NCI-H2227 treated with DMSO at 0.1 percent for 48 hours (cell line): ENCODE data around the gene ARPC1B.
"Not testable (repeated sequence)": the region's sequence is repeated elsewhere in the genome, so short reads cannot be mapped to it uniquely, and the experiment has no call there.

Experiments used
- DNase-seq: peaks from one replicate; lab custom pipeline; 2025; lab: John Stamatoyannopoulos, UW

Gene ARPC1B

GRCh38 chr7:99409806-99410205, 35.3 kb downstream of the ARPC1B start:
- no peak for DNase-seq

- DNase-seq = no peak
These were observed 36.1 kb downstream of the ARPC1B start for GRCh38 chr7:99410635-99411034.

DNA sequence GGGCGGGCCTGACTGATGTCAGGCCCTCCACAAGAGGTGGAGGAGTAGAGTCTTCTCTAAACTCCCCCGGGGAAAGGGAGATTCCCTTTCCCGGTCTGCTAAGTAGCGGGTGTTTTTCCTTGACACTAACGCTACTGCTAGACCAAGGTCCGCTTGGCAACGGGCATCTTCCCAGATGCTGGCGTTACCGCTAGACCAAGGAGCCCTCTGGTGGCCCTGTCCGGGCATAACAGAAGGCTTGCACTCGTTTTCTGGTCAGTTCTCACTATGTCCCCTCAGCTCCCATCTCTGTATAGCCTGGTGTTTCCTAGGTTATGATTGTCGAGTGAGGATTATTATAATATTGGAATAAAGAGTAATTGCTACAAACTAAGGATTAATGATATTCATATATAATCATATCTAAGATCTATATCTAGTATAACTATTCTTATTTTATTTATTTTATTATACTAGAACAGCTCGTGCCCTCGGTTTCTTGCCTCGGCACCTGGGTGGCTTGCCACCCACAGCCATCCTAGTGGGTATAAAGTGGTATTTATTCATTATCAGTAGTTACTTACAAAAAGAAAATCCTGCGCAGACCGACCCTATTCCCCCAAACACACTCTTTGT, 41.1 kb downstream of the ARPC1B start:
- peak; percentile 62 for DNase-seq

GRCh38 chr7:99418260-99418659, 43.7 kb downstream of the ARPC1B start:
- DNase-seq = no peak

GRCh38 chr7:99419323-99420021, 44.9 kb downstream of the ARPC1B start:
- DNase-seq = no peak

GRCh38 chr7:99420213-99420612, 45.7 kb downstream of the ARPC1B start:
- no peak for DNase-seq

GRCh38 chr7:99420986-99421385, 46.5 kb downstream of the ARPC1B start:
- no peak for DNase-seq

GRCh38 chr7:99422186-99422585, 47.7 kb downstream of the ARPC1B start:
- peak; percentile 11 for DNase-seq

DNA sequence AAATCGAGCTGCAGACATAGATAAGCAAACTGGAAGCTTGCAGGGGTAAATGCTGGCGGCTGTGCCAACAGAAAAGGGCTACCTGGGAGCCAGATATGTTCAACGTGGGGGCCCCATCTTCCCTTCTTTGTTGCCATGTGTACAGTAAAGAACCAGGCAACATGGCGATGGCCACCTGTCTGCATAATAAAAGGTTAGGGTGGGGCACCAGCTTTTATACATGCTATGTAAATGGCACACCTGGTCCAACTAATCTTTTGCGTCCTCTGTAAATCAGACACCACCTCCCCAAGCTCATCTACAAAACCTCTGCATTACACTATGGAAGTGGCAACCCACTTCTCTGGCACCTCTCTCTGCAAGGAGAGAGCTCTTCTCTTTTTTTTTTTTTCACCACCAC, 48.1 kb downstream of the ARPC1B start:
- DNase-seq = no peak

- DNase-seq = no peak
These were observed 50.6 kb downstream of the ARPC1B start for GRCh38 chr7:99424932-99425730.

DNA sequence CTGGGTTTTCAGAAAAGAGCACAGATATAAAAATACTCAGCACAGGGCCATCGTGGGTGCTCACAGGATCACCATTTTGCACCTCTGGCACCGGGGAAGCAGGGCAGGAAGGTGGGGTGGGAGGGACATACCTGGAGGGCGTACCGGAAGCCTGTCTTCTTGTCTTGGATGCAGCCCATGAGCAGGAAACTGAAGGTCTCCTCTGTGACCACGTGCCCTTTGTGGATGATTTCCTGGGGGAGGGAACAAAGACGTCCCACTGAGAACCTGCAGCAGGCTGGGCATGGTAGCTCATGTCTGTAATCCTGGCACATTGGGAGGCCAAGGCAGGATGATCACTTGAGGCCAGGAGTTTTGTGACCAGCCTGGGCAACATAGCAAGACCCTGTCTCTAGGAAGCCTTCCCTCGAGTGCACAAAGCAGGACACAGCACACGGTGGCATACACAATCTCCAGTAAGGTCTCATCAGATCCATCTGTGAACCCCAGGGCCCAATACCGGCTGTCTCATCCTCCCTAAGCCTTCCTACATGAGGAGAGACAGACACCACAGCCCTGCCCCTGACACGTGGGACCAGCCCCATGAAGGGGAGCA, 54.5 kb downstream of the ARPC1B start:
- no peak for DNase-seq

GRCh38 chr7:99429756-99430155, 55.2 kb downstream of the ARPC1B start:
- no peak for DNase-seq

DNA sequence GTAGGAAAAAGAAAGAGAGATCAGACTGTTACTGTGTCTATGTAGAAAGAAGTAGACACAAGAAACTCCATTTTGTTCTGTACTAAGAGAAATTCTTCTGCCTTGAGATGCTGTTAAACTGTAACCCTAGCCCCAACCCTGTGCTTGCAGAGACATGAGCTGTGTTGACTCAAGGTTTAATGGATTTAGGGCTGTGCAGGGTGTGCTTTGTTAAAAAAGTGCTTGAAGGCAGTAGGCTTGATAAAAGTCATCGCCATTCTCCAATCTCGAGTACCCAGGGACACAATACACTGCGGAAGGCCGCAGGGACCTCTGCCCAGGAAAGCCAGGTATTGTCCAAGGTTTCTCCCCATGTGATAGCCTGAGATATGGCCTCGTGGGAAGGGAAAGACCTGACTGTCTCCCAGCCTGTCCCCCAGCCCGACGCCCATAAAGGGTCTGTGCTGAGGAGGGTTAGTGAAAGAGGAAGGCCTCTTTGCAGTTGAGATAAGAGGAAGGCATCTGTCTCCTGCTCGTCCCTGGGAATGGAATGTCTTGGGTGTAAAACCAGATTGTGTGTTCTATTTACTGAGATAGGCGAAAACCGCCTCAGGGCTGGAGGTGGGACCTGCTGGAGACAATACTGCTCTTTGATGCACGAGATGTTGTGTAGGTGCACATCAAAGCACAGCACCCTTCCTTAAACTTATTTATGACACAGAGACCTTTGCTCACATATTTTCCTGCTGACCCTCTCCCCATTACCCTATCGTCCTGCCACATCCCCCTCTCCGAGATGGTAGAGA, 57.4 kb downstream of the ARPC1B start:
- DNase-seq = not testable (repeated sequence)

DNA sequence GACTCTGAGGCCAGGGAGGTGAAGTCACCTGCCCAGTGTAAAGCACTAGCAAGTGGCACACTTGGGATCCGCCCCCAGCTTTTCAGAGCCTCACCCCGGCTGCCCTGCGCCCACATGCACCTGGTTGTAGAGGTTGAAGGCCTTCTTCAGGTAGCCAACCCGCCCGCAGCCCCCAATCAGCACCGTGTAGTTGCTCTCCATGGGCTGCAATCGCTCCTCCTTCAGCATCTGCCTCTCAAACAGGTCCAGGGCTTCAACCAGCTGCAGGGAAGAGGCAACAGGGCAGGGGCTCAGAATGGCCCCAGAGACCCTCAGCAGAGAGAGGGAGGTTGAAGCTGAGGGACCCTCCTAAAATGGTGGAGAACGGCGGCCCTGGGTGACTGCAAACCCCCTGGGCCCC, 58.6 kb downstream of the ARPC1B start:
- no peak for DNase-seq

DNA sequence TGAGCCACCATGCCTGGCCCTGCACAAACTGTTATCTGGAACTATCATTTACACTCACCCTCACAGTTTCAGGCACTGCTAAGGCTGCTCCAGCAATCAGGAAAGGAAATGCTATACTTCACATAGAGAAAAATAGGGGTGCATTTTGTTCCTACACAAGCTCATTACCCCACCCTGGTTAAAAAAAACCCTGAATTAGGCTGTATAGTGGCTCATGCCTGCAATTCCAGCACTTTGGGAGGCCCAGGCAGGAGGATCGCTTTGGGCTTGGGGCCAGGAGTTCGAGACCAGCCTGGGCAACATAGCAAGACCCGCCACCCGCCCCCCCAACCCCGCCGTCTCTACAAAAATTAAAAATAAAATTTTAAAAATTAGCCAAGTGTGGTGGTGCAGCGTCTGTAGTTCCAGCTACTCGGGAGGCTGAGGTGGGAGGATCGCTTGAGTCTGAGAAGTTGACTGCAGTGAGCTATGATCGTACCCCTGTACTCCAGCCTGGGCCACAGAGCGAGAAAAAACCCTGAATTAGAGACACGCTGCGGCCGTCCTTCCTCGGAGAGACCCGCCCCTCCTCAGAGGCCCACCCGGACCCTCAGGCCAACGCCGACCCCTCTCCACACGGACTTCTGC, 63.5 kb downstream of the ARPC1B start:
- no peak for DNase-seq

DNA sequence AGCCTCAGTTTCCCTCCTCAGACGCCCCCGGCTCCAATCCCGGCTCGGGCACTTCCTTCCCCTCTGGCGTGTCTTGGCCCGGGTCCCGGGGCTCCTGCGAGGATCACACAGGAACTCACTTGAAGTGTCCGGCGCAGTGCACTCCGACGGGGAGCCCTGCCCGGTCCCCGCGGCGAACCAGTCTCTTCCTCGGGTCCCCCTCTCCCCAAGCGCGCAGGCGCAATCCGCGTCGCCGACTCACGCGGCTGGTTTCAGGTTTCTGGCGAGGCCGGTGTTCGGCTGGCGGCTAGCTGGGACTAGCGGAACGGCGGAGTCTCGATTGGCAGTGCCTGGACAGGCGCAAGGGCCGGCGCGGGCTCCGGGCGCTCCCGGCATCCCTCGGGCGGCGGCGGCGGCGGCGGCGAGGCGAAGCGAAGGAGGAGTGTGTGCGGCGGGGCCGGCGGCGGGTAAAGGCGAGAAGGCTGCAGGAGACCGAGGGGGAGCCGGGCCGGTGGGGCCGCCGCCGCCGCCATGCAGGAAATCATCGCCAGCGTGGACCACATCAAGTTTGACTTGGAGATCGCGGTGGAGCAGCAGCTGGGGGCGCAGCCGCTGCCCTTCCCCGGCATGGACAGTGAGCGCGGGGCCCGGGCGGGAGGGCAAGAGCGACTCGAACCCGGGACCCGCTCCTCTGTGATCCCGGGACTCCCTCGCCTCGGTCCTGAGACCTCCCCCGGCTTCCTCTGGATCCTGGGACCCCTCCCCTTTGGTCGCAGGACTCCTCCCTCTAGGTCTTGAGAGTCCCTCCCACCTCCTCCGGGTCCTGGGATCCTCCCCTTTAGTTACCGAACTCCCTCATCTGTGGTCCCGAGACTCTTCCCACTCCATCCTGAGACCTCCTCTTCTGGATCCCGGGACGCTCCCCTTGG, 64.3 kb downstream of the ARPC1B start, which contains the start of the genes CPSF4 and PTCD1:
CPSF4 (plus strand) TSS at position 371 of the 908 bp plus-strand sequence; CDS start at position 511, 140 bp downstream.
PTCD1 (minus strand) TSS at position 226 of the 908 bp plus-strand sequence. CDS start 3,556 bp downstream, outside the sequence.
- peak; percentile 96 for DNase-seq

- DNase-seq = no peak
These were observed 65.7 kb downstream of the ARPC1B start for GRCh38 chr7:99440195-99440594.
